Kidney (tissue), 14 donors: Measurements from ENCODE around the gene OBSCN. TPM values are rescaled to one million over a fixed set of nuclear protein-coding genes. Genes with fewer than 3 reads are reported as not detected.

ENCODE experiments used
- DNase-seq, 5 donors: peaks; one replicate each; pipeline ENCODE4 v3.0.0-alpha.2; 2013 to 2020
- FAIRE-seq: peaks from 2 replicates; lab custom pipeline; 2012; peaks lifted over from hg19 to GRCh38; lab: Jason Lieb, UNC
- H3K27ac ChIP-seq, 2 donors: one replicate each; pipeline ENCODE4 v1.7.0; 2013; ENCODE audit warnings: low read depth in 2 of 2, low read length in 2 of 2, inconsistent platforms in 1 of 2
- H3K27me3 ChIP-seq: one replicate; pipeline ENCODE4 v1.7.1; 2013; ENCODE audit warnings: low read length, inconsistent platforms; ENCODE audit not compliant: control insufficient read depth, insufficient read depth
- H3K36me3 ChIP-seq, 3 donors: one replicate each; pipeline versions ENCODE4 v1.7.0 to v1.7.1; 2013; ENCODE audit warnings: low read length in 3 of 3, control low read depth in 1 of 3, inconsistent platforms in 1 of 3; ENCODE audit not compliant: insufficient read depth in 3 of 3, control insufficient read depth in 2 of 3
- H3K4me1 ChIP-seq, 3 donors: one replicate each; pipeline versions ENCODE4 v1.7.0 to v1.7.1; 2013; ENCODE audit warnings: low read length in 3 of 3, inconsistent platforms in 1 of 3, low read depth in 1 of 3; ENCODE audit not compliant: control insufficient read depth in 2 of 3, insufficient read depth in 2 of 3
- H3K4me3 ChIP-seq, 3 donors: one replicate each; pipeline versions ENCODE4 v1.7.0 to v1.8.1; 2013; ENCODE audit warnings: low read length in 3 of 3, control low read depth in 1 of 3, inconsistent platforms in 1 of 3
- H3K9ac ChIP-seq, 3 donors: one replicate each; pipeline versions ENCODE4 v1.7.0 to v1.7.1; 2013; ENCODE audit warnings: low read length in 3 of 3, control low read depth in 1 of 3, inconsistent platforms in 1 of 3
- H3K9me3 ChIP-seq, 3 donors: one replicate each; pipeline versions ENCODE4 v1.7.0 to v1.7.1; 2013; ENCODE audit warnings: low read length in 3 of 3, control low read depth in 1 of 3, inconsistent platforms in 1 of 3; ENCODE audit not compliant: control insufficient read depth in 2 of 3, insufficient read depth in 1 of 3
- intact Hi-C: fragments of 100-400 bp; cut with DNase I; formaldehyde crosslinking; loops from one replicate; pipeline ENCODE4 v1.11.1; 2022
- polyA plus RNA-seq: library from polyadenylated mRNA; stranded (reverse); fragments of 350-450 nt; fragmentation: Illumina TruSeq; extraction: RNeasy Lipid Tissue Mini Kit (QIAGEN cat#74804); gene quantifications from one replicate; pipeline ENCODE4 v1.2.3, GENCODE V29; 2014; ENCODE audit warnings: low read depth, low replicate concordance; ENCODE audit not compliant: insufficient read depth
- total RNA-seq: library from RNA; stranded (reverse); fragmentation: NEBNext Ultra II Directional; extraction: Animal tissue kit (Norgen Biotek cat#: 25700); gene quantifications from one replicate; pipeline ENCODE4 v1.2.1, GENCODE V29; 2021
- TF ChIP-seq, protein P1 (sequence below): IDR thresholded peaks from 3 replicates; pipeline ENCODE4 v1.5.1; 2012; ENCODE audit warnings: mild to moderate bottlenecking, moderate library complexity, borderline replicate concordance; ENCODE audit not compliant: insufficient read depth; ENCODE audit errors: extremely low read depth
- donor health status: control.
- donor health status: control.
- donor health status: control.
- donor health status: control.
- donor health status: control.
- donor health status: DM: yes; HTN: yes; CAD: no.
- donor health status: Normal renal cell carcinoma (clear cell type).

The OBSCN gene
- total and polyA plus RNA-seq, 2 donors from 2014 or later: 14.5 to 30.0 TPM

DNA sequence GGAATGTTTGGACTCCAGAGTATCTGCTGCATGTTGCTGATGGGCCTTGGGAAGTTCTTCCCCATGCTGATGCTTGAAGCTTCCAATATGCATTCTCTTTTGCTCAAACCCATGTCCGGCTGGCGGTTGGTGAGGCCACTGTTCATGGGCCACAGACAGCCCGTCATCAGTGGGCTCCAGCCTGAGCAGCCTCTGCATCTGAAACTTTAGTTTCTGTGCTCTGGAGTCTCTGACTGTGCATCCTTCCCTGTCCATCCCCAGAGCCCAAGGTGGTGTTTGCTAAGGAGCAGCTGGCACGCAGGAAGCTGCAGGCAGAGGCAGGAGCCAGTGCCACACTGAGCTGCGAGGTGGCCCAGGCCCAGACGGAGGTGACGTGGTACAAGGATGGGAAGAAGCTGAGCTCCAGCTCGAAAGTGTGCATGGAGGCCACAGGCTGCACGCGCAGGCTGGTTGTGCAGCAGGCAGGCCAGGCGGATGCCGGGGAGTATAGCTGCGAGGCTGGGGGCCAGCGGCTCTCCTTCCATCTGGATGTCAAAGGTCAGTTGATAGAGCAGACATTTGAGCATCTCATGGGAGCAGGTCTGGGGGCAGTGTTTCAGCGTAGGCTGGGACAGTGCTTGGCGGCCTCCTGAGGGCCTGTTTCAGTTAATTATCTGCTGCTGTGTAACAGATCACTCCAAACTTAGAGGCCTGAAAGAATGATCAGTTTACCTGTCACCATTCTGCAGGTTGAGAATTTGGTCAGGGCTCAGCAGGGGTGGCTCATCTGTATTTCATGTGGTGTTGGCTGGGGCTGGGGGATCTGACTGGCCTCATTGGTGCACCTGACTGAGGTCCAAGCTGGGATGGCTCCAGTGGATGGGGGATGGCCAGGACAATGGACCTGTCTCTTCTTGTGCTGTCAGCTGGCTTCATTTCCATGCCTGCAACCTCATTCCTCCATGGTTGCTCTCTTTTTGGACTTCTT lies 16.6 kb downstream of the OBSCN start:
- intact Hi-C loops: no loop called here
- FAIRE-seq: no peak
- no peak overlapping the region for H3K4me3 ChIP-seq
- H3K36me3 ChIP-seq: peaks cover 4 to 11% (median 7%) of the 10 kb centered on the region in 3 donors
- DNase-seq: no peak
- no peak overlapping the region for H3K9ac ChIP-seq
- peaks cover 0 to 14% (median 0%) of the 10 kb centered on the region in 3 donors for H3K9me3 ChIP-seq
- no peak overlapping the region for H3K27ac ChIP-seq
- TF ChIP-seq, protein P1, sequence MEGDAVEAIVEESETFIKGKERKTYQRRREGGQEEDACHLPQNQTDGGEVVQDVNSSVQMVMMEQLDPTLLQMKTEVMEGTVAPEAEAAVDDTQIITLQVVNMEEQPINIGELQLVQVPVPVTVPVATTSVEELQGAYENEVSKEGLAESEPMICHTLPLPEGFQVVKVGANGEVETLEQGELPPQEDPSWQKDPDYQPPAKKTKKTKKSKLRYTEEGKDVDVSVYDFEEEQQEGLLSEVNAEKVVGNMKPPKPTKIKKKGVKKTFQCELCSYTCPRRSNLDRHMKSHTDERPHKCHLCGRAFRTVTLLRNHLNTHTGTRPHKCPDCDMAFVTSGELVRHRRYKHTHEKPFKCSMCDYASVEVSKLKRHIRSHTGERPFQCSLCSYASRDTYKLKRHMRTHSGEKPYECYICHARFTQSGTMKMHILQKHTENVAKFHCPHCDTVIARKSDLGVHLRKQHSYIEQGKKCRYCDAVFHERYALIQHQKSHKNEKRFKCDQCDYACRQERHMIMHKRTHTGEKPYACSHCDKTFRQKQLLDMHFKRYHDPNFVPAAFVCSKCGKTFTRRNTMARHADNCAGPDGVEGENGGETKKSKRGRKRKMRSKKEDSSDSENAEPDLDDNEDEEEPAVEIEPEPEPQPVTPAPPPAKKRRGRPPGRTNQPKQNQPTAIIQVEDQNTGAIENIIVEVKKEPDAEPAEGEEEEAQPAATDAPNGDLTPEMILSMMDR: no peak
- no peaks in the 10 kb centered on the region for H3K4me1 ChIP-seq
- H3K27me3 ChIP-seq: no peaks in the 10 kb centered on the region

DNA sequence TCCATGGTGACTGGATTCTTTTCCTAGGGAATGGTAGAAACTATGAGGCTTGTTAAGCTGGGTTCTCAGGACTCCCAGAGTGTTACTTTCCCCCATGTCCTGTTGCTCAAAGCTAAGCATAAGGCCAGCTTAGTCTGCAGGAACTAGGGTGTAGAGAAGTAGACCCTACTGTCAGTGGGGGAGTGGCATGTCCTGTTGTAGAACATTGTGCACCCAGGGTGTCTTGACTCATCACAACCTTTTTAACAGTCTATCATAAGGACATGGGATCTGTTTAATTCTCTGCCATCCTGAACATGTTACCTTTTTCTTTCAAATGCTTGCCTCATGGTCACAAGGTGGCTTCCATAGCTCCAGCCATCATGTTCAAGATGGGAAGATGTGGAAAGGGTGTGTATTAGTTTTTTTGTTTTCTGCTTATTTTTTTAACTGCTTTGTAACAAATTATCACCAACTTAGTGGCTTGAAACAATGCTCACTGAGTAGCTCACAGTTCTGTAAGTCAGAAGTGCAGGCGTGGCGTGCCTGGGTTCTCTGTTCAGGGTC lies 17.4 kb downstream of the OBSCN start:
- no peak overlapping the region for H3K9ac ChIP-seq
- TF ChIP-seq, protein P1: no peak
- H3K27ac ChIP-seq: no peak overlapping the region
- H3K36me3 ChIP-seq: peaks cover 4 to 10% (median 7%) of the 10 kb centered on the region in 3 donors
- FAIRE-seq (no peak), DNase-seq (no peak)
- peaks cover 0 to 14% (median 0%) of the 10 kb centered on the region in 3 donors for H3K9me3 ChIP-seq
- no peak overlapping the region for H3K4me3 ChIP-seq
- H3K27me3 ChIP-seq: no peaks in the 10 kb centered on the region
- H3K4me1 ChIP-seq: no peaks in the 10 kb centered on the region
- intact Hi-C loops: no loop called here

DNA sequence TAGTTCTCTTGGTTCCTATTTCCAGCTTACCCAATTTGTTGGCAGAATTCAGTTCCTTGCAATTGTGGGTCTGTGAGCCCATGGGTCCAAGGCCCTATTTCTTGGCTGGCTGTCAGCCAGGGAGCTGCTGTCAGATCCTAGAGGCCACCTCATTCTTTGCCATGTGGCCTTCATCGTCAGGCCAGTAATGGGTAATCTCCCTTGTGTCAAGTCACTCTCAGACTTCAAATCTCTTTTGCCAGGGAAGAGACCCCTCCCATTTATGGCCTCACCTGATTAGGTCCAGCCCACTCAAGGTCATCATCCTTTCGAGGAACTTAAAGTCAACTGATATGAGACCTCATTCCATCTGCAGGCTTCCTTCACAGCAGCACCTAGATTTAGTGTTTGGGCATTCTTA lies 17.9 kb downstream of the OBSCN start:
- DNase-seq (no peak), FAIRE-seq (no peak)
- no peaks in the 10 kb centered on the region for H3K4me1 ChIP-seq
- no peak overlapping the region for H3K9ac ChIP-seq
- H3K9me3 ChIP-seq: peaks cover 0 to 14% (median 0%) of the 10 kb centered on the region in 3 donors
- intact Hi-C loops: no loop called here
- TF ChIP-seq, protein P1: no peak
- no peaks in the 10 kb centered on the region for H3K27me3 ChIP-seq
- H3K4me3 ChIP-seq: no peak overlapping the region
- no peak overlapping the region for H3K27ac ChIP-seq
- H3K36me3 ChIP-seq: peaks cover 4 to 12% (median 7%) of the 10 kb centered on the region in 3 donors
